ENCODE results near the gene CEP126.

Gene CEP126

GRCh38 chr11:102010776-102011494, 96.1 kb downstream of the CEP126 start:
- no peak for DNase-seq (ENCODE audit: low read depth in 2 of 3, low spot score in 2 of 3)

- DNase-seq (ENCODE audit: low read depth in 2 of 3, low spot score in 2 of 3), result no peak
These were observed 98.1 kb downstream of the CEP126 start for GRCh38 chr11:102012946-102013345.

- no peak for DNase-seq (ENCODE audit: low read depth in 2 of 3, low spot score in 2 of 3)
These were observed 99.9 kb downstream of the CEP126 start for GRCh38 chr11:102014756-102015155.

GRCh38 chr11:102017026-102017425, 102.2 kb downstream of the CEP126 start:
- no peak for DNase-seq (ENCODE audit: low read depth in 2 of 3, low spot score in 2 of 3)

GRCh38 chr11:102026217-102026616, 111.4 kb downstream of the CEP126 start:
- no peak for DNase-seq (ENCODE audit: low read depth in 2 of 3, low spot score in 2 of 3)

- no peak for DNase-seq (ENCODE audit: low read depth in 2 of 3, low spot score in 2 of 3)
These were observed 112.1 kb downstream of the CEP126 start for GRCh38 chr11:102026959-102027358.

GRCh38 chr11:102036757-102037156, 121.9 kb downstream of the CEP126 start:
- DNase-seq (ENCODE audit: low read depth in 2 of 3, low spot score in 2 of 3), result no peak

- DNase-seq (ENCODE audit: low read depth in 2 of 3, low spot score in 2 of 3), result no peak
These were observed 132.0 kb downstream of the CEP126 start for GRCh38 chr11:102046841-102047240.

- peak; percentile 9 to 13 (median 11) for DNase-seq (ENCODE audit: low read depth in 2 of 3, low spot score in 2 of 3)
These were observed 132.6 kb downstream of the CEP126 start, which contains the start of gene CFAP300 for GRCh38 chr11:102047305-102047924. Gene CFAP300 (plus strand): TSS chr11:102047437. CDS start chr11:102047471, 34 bp downstream.
